CD4-positive, alpha-beta memory T cell (primary cell): ENCODE data around the gene DPM1. TPM values are rescaled to one million over a fixed set of nuclear protein-coding genes. Genes with fewer than 3 reads are reported as not detected.

Experiments used
- CTCF ChIA-PET: fragments of 350-600 bp; sonication (Branson Sonifier 250); formaldehyde crosslinking; loops from one replicate; lab custom pipeline; 2021; ENCODE audit warnings: inconsistent platforms; ENCODE audit not compliant: partially characterized antibody; lab: Charles Lee
- POLR2A ChIA-PET: fragments of 350-600 bp; sonication (Branson Sonifier 250); formaldehyde crosslinking; loops from one replicate; lab custom pipeline; 2021; ENCODE audit not compliant: partially characterized antibody; lab: Charles Lee
- DNase-seq, 5 donors: peaks; one replicate each; pipeline versions ENCODE4 v3.0.0 to v3.0.0-alpha.2; 2020 to 2022; ENCODE audit warnings: mixed read lengths in 1 of 5
- H3K27ac ChIP-seq: one replicate; pipeline ENCODE4 v1.7.0; 2013; ENCODE audit warnings: low read depth, low read length
- H3K27me3 ChIP-seq: 2 replicates; pipeline ENCODE4 v1.7.0; 2013; ENCODE audit warnings: mild to moderate bottlenecking, low read length, moderate library complexity; ENCODE audit not compliant: insufficient read depth
- H3K36me3 ChIP-seq: 2 replicates; pipeline ENCODE4 v1.7.0; 2013; ENCODE audit warnings: mild to moderate bottlenecking, low read length, moderate library complexity; ENCODE audit not compliant: insufficient read depth
- H3K4me1 ChIP-seq: 2 replicates; pipeline ENCODE4 v1.7.0; 2013; ENCODE audit warnings: mild to moderate bottlenecking, low read length, moderate library complexity; ENCODE audit not compliant: insufficient read depth
- H3K4me3 ChIP-seq, 2 donors: one replicate each; pipeline ENCODE4 v1.7.0; 2013; ENCODE audit warnings: low read length in 2 of 2, mild to moderate bottlenecking in 1 of 2
- H3K9me3 ChIP-seq, 2 donors: one replicate each; pipeline ENCODE4 v1.7.0; 2013; ENCODE audit warnings: low read length in 2 of 2, control low read depth in 1 of 2; ENCODE audit not compliant: control insufficient read depth in 1 of 2
- H3K27ac Mint-ChIP-seq, 7 donors: one replicate each; pipeline ENCODE4 v1.8.0; 2020 to 2021; ENCODE audit warnings: mixed read lengths in 7 of 7, mild to moderate bottlenecking in 6 of 7, inconsistent platforms in 3 of 7, moderate library complexity in 3 of 7
- H3K27me3 Mint-ChIP-seq, 2 donors: one replicate each; pipeline ENCODE4 v1.8.0; 2020 to 2021; ENCODE audit warnings: mixed read lengths in 2 of 2
- H3K36me3 Mint-ChIP-seq, 2 donors: one replicate each; pipeline ENCODE4 v1.8.0; 2020 to 2021; ENCODE audit warnings: mixed read lengths in 2 of 2, inconsistent platforms in 1 of 2, mild to moderate bottlenecking in 1 of 2
- H3K4me1 Mint-ChIP-seq, 4 donors: one replicate each; pipeline ENCODE4 v1.8.0; 2020 to 2021; ENCODE audit warnings: mixed read lengths in 4 of 4, mild to moderate bottlenecking in 1 of 4
- H3K4me3 Mint-ChIP-seq, 8 donors: one replicate each; pipeline ENCODE4 v1.8.0; 2020 to 2021; ENCODE audit warnings: mixed read lengths in 8 of 8, mild to moderate bottlenecking in 7 of 8, moderate library complexity in 6 of 8, inconsistent platforms in 3 of 8
- H3K9me3 Mint-ChIP-seq, 8 donors: one replicate each; pipeline ENCODE4 v1.8.0; 2020 to 2021; ENCODE audit warnings: mixed read lengths in 8 of 8, mild to moderate bottlenecking in 5 of 8, inconsistent platforms in 3 of 8, moderate library complexity in 1 of 8
- intact Hi-C: fragments of 100-400 bp; cut with micrococcal nuclease; formaldehyde crosslinking; loops from one replicate; pipeline ENCODE4 v1.15.1; 2023
- polyA plus RNA-seq, 2 donors: library from polyadenylated mRNA; unstranded; fragments of 300-500 nt; fragmentation: Illumina TruSeq; gene quantifications; one replicate each; pipeline ENCODE4 v1.2.3, GENCODE V29; 2021
- total RNA-seq, 2 experiments: library from RNA; stranded (reverse); gene quantifications; one replicate each; pipeline ENCODE4 v1.2.3, GENCODE V29; 2021

Gene DPM1
- total RNA-seq (10 to 100 TPM; 39.9 to 40.9 TPM), polyA plus RNA-seq (10 to 100 TPM; 70.3 to 79.2 TPM)

DNA sequence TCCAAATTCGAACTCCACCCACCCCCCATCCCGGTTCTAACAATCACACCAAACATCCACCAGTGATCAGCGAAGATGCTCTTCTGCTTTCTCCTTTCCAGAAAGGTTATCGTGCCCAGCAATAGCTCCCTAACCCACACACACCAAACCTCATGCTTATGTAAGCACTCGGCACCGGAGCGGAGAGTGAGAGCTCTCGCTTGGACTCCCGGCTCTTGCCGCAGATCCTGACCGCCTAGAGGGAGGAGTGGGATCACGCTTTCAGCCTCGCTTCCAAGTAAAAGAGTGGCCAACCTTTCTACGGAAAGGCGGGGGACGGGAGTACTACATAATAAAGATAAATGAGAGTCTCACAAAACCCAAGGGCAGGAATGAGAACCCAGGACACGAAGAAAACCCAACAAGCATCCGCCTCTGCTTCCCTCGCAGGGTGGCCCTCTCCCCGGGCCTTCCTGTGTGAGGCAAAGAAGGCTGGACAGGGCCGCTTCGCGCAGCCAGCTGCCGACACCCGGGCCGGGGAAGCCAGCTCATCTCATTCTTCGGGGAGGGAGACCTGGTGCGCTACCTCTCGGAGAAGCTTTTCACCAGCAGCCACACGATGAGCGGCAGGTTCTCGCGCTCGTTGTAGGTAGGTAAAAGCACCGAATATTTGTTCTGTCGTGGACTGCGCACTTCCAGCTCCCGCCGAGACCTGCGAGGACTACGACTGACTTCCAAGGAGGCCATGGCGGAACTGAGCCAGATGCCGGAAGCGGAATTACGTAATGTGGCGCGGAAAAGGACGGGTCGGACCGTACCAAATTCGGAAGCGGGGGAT is at the start of gene DPM1:
Gene DPM1, minus strand, starts transcription at position 735 of the 817 bp plus-strand sequence. Its CDS starts 9 bp downstream, at position 726.
- DNase-seq: peak in 3 of 5 donors; percentile 92 to 93 (median 93)
- H3K27me3 ChIP-seq: no peaks in the 10 kb centered on the region
- H3K4me3 ChIP-seq: peak within 1 kb of the TSS; percentile 86 to 90
- H3K4me3 Mint-ChIP-seq: peak within 1 kb of the TSS; percentile 91 to 98 (median 96)
- ChIA-PET CTCF (interaction anchor here (0.8 to 3.3 kb wide), 10 partner anchors 11 to 209 kb away, joined by 4 to 29 read pairs (median 4); partner anchors contain the start of genes ADNP and BCAS4), POLR2A (interaction anchor here (0.7 to 3.4 kb wide), 18 partner anchors 8 to 1234 kb away, joined by 3 to 153 read pairs (median 5); partner anchors contain the start of genes ADNP, BCAS4 and PARD6B)
- H3K36me3 Mint-ChIP-seq: peaks cover 6 to 46% of the 10 kb centered on the region in 2 donors
- peak within 1 kb of the TSS; percentile 91 for H3K27ac ChIP-seq
- no peaks in the 10 kb centered on the region for H3K27me3 Mint-ChIP-seq
- peaks cover 7% of the 10 kb centered on the region for H3K36me3 ChIP-seq
- peaks cover 23 to 68% (median 52%) of the 10 kb centered on the region in 4 donors for H3K4me1 Mint-ChIP-seq
- intact Hi-C loops: loop anchor here (1.0 kb wide), 4 partner anchors 27 to 227 kb away; partner anchors contain the start of genes ADNP and PARD6B
- peak within 1 kb of the TSS; percentile 96 to 100 (median 100) for H3K27ac Mint-ChIP-seq
- no peaks in the 10 kb centered on the region for H3K9me3 ChIP-seq
- H3K9me3 Mint-ChIP-seq: peaks cover 0 to 6% (median 0%) of the 10 kb centered on the region in 8 donors
- peaks cover 40% of the 10 kb centered on the region for H3K4me1 ChIP-seq

DNA sequence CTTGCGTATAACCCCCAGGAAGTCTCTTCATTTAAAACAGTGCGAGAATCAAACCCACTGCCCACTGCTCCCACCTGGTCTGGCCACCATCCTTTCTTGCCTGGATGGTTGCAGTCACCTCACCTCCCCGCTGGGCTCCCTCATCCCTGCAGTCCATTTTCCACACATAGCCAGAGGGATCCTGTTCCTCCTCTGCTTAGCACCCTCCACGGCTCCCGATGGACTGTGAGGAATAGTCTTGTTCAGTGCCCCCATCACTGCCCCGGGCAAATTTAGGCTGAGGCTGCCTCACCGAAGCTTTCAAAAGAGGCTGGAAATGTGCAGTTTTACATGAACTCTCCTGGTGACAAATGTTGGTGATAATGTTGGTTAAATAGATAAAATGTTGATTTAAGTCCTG is 46.9 kb upstream of the DPM1 start:
- Mint-ChIP-seq H3K9me3 (no peaks in the 10 kb centered on the region), H3K4me1 (no peaks in the 10 kb centered on the region), H3K27ac (peak overlapping the region in 1 of 7 donors; percentile 39), H3K36me3 (no peaks in the 10 kb centered on the region), H3K27me3 (peaks cover 15 to 32% of the 10 kb centered on the region in 2 donors), H3K4me3 (no peak overlapping the region)
- H3K4me3 ChIP-seq: no peak overlapping the region
- no peak for DNase-seq
- H3K27me3 ChIP-seq: no peaks in the 10 kb centered on the region
- no peak overlapping the region for H3K27ac ChIP-seq
- H3K4me1 ChIP-seq: no peaks in the 10 kb centered on the region
- no peaks in the 10 kb centered on the region for H3K9me3 ChIP-seq
- intact Hi-C loops: no loop called here
- POLR2A ChIA-PET: no interaction called here
- CTCF ChIA-PET: interaction anchor here (1.5 kb wide), 1 partner anchor 21 kb away, joined by 3 read pairs; no protein-coding TSS in a partner anchor
- no peaks in the 10 kb centered on the region for H3K36me3 ChIP-seq

DNA sequence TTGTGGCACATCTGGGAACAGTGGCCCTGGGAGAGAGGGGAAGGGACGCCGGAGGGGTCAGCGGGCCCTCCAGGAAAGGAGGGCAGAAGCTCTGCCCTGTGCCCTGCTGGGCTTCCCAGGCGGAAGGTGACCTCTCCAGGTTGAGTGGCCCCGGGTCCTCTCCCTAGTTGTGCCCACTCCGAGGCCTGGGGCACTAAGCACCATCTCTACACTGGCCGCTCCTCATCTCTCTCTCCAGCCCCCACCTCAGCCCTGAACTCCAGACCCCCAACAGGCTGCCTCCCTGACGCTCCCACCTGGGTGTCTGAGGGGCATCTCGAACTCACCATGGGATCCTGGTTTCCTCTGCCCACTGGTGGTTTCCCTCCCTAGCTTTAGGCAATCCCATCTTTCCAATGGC is 46.4 kb upstream of the DPM1 start:
- H3K27ac ChIP-seq: no peak overlapping the region
- no peaks in the 10 kb centered on the region for H3K36me3 ChIP-seq
- H3K9me3 ChIP-seq: no peaks in the 10 kb centered on the region
- no peaks in the 10 kb centered on the region for H3K4me1 ChIP-seq
- no peak for DNase-seq
- no peaks in the 10 kb centered on the region for H3K4me1 Mint-ChIP-seq
- ChIA-PET CTCF (interaction anchor here (1.5 kb wide), 1 partner anchor 21 kb away, joined by 3 read pairs; no protein-coding TSS in a partner anchor), POLR2A (no interaction called here)
- H3K27me3 Mint-ChIP-seq: peaks cover 15 to 33% of the 10 kb centered on the region in 2 donors
- H3K27ac Mint-ChIP-seq: no peak overlapping the region
- no peaks in the 10 kb centered on the region for H3K36me3 Mint-ChIP-seq
- intact Hi-C loops: no loop called here
- H3K4me3 Mint-ChIP-seq: no peak overlapping the region
- H3K27me3 ChIP-seq: no peaks in the 10 kb centered on the region
- no peak overlapping the region for H3K4me3 ChIP-seq
- no peaks in the 10 kb centered on the region for H3K9me3 Mint-ChIP-seq

DNA sequence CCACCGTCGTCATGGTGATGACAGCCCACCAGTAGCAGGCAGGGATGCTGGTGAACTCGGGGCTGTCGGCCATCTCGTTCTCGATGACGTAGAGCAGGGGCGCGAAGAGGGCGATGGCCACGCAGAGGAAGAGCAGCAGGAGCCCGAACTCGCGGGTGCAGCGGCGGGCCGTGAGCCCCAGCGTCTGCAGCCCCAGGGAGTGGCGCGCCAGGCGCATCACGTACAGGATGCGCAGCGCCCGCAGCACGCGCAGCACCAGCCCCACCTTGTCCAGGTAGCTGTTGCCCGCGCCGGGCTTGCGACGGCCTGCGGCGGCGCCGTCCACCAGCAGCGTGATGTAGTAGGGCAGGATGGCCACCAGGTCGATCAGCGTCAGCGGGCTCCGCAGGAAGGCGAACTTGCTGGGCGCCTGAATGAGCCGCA is 46.0 kb upstream of the DPM1 start:
- Histone ChIP-seq H3K27me3 (no peaks in the 10 kb centered on the region), H3K4me1 (no peaks in the 10 kb centered on the region), H3K4me3 (no peak overlapping the region), H3K27ac (no peak overlapping the region), H3K9me3 (no peaks in the 10 kb centered on the region), H3K36me3 (no peaks in the 10 kb centered on the region)
- POLR2A ChIA-PET: no interaction called here
- intact Hi-C loops: no loop called here
- H3K9me3 Mint-ChIP-seq: no peaks in the 10 kb centered on the region
- H3K4me3 Mint-ChIP-seq: no peak overlapping the region
- no peak overlapping the region for H3K27ac Mint-ChIP-seq
- H3K36me3 Mint-ChIP-seq: no peaks in the 10 kb centered on the region
- no peaks in the 10 kb centered on the region for H3K4me1 Mint-ChIP-seq
- CTCF ChIA-PET: interaction anchor here (1.5 kb wide), 1 partner anchor 20 kb away, joined by 3 read pairs; no protein-coding TSS in a partner anchor
- DNase-seq: no peak
- peaks cover 17 to 35% of the 10 kb centered on the region in 2 donors for H3K27me3 Mint-ChIP-seq

DNA sequence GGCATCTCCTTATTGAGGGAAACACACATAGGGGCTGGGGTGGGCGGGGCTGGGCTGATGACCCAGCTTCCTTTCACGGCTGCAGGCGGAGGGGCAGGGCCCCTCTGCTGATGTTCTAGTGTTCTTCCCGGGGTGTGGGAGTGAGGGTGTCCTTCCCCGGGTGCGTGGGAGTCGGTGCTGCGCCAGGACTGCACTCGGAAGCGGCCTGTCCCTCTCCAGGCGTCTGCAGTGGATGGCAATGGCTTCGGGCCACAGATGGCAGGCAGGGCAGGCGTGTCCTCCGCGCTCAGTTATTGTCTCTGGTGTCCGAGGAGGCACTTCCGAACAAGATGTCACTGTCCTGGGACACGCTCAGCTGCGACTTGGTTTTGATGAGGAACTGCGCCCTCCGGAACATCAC is 45.4 kb upstream of the DPM1 start:
- Histone ChIP-seq H3K36me3 (no peaks in the 10 kb centered on the region), H3K4me3 (no peak overlapping the region), H3K4me1 (no peaks in the 10 kb centered on the region), H3K27ac (no peak overlapping the region), H3K9me3 (no peaks in the 10 kb centered on the region), H3K27me3 (no peaks in the 10 kb centered on the region)
- Mint-ChIP-seq H3K27ac (no peak overlapping the region), H3K36me3 (no peaks in the 10 kb centered on the region), H3K4me3 (no peak overlapping the region), H3K9me3 (no peaks in the 10 kb centered on the region), H3K27me3 (peaks cover 16 to 41% of the 10 kb centered on the region in 2 donors), H3K4me1 (no peaks in the 10 kb centered on the region)
- POLR2A ChIA-PET: no interaction called here
- DNase-seq: no peak
- CTCF ChIA-PET: no interaction called here
- intact Hi-C loops: no loop called here

DNA sequence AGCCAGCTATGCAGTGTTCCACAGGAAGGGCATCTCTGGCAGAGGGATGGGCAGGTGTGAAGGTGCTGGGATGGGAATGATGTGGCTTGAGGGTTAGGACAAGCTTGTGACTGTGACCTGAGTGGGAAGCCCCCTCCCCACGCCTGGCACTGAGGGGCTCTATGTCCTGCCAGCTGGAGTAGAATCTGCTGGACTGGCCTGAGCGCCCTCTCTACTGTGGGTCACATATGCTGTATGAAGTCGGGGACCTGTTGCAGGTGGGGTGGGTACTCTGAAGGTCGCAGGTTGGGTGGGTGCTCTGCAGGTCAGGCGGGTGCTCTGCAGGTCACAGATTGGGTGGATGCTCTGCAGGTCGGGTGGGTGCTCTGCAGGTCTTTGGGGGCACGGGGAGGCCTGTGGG is 44.3 kb upstream of the DPM1 start:
- intact Hi-C loops: no loop called here
- Mint-ChIP-seq H3K27ac (no peak overlapping the region), H3K9me3 (no peaks in the 10 kb centered on the region), H3K4me1 (no peaks in the 10 kb centered on the region), H3K36me3 (no peaks in the 10 kb centered on the region), H3K27me3 (peaks cover 16 to 43% of the 10 kb centered on the region in 2 donors), H3K4me3 (no peak overlapping the region)
- no peaks in the 10 kb centered on the region for H3K9me3 ChIP-seq
- no peak overlapping the region for H3K4me3 ChIP-seq
- no peaks in the 10 kb centered on the region for H3K27me3 ChIP-seq
- H3K27ac ChIP-seq: no peak overlapping the region
- ChIA-PET CTCF (interaction anchor here (0.9 to 1.2 kb wide), 2 partner anchors 10 to 14 kb away, joined by 3 to 5 read pairs; no protein-coding TSS in a partner anchor), POLR2A (no interaction called here)
- H3K4me1 ChIP-seq: no peaks in the 10 kb centered on the region
- DNase-seq: no peak
- no peaks in the 10 kb centered on the region for H3K36me3 ChIP-seq
